Measurements from ENCODE around the gene LINGO3. TPM values are rescaled to one million over a fixed set of nuclear protein-coding genes. Genes with fewer than 3 reads are reported as not detected.
"Not testable (repeated sequence)": the region's sequence is repeated elsewhere in the genome, so short reads cannot be mapped to it uniquely, and the experiment has no call there.

The LINGO3 gene
- total RNA-seq, 1 donor from 2014 or later: 0.82 TPM

DNA sequence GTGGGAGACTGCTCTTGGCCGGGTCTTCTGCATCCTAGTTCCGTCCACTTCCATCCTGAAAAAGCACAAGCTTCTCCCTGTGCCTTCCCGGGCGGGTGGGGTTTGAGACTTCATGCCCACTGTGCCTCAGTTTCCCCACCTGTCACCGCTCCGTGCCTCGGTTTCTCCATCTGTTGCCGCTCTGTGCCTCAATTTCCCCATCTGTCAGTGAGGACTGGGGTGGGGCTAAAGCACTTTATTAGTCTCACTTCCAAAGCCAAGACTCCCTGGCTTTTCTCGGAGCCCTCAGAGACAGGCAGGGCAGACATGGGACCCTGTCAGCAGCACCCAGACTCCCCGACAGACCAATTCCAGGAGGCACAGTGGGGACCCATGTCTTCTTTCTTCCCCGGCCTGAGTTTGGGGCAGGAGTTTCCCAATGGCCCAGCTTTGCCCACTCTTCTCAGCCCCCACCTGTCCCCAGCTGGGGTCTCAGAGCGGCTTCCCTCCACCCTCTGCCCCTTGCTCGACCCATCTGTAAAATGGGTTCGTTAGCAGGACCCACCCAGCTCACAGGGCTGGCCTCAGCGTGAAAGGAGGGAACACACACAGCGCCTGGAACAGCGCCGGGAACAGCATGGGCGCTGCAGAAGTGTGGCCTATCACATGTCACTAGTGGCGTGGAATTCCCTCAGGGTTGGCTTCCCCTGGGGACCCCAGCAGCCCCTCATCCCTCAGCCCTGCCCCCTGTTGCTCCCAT, 21.4 kb downstream of the LINGO3 start:
- FAIRE-seq (no peak), DNase-seq (ENCODE audit: low spot score in 2 of 2) (no peak)

DNA sequence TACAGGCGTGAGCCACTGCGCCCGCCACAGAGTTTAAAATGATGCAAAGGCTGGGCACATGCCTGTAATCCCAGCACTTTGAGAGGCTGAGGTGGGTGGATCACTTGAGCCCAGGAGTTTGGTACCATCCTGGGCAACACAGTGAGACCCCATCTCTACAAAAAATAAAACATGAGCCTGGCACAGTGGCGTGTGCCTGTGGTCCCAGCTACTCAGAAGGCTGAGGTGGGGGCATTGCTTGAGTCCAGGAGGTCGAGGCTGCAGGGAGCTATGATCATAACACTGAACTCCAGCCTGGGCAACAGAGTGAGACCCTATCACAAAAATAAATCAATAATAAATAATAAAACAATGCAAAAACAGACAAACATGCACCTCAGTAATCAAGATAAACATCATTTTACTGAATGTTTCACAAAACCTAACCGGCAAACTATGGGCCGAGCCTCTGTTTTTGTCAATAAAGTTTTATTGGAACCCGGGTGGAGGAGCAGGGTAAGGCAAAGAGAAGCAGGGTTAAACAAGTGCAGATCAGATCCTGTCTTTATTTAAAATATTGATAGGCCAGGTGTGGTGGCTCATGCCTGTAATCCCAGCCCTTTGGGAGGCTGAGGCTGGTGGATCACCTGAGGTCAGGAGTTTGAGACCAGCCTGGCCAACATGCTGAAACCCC, 24.0 kb downstream of the LINGO3 start:
- FAIRE-seq (no peak), DNase-seq (ENCODE audit: low spot score in 2 of 2) (no peak)

DNA sequence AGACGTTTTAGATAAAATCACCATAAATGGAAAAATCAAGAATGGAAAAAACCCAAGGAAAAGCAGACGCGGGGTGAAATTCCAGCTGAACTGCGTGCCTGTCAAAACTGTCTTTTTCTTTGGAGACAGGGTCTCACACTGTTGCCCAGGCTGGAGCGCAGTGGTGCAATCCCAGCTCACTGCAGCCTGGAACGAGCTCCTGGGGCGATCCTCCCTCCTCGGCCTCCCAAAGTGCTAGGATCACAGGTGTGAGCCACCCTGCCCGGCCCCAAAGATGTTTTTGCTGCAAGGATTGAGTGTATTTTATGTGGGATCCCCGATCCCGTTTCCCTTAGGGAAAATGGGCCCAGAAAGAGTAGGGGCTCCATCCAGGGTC, 25.1 kb downstream of the LINGO3 start:
- no peak for DNase-seq (ENCODE audit: low spot score in 2 of 2)

DNA sequence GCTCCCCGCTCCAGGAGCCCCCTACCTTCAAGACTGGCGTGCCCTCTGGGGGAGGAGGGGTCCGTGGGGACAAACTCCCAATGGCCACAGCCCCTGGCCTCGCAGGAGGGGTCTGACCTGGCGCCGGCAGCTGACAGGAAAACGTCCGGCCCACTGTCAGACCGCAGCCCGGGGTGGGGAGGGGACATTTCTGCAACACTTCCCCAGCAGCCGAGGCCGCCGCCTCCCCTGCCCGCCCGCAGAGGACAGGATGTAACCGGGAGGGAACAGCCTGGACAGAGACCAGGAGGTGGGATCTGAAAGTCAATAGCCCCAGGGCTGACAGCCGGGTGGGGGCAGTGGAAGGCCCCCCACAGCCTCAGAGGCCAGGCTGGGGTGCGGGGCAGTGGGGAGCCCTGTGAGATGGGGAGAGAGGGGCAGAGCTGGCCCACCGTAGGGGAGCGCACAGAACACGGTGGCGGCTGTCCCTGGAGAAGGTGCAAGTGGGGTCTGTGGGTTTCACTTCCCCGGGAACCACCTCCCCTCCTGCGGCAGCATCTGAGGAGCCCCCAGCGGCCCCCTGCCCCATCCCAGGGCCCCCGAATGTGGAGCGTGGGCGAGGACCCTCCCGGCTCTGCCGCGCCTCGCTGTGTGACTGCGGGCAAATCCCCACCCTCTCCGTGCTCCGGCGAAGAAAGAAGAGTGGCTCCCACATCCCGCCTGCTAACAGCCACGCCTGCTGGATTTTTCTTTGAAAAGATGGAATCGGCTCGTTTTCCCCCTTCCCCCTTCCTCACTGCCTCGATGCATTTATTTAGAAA, 25.7 kb downstream of the LINGO3 start, which contains the start of gene PEAK3:
TSS of gene PEAK3 (minus strand) at position 114 of the 800 bp plus-strand sequence. CDS start 1,244 bp downstream, outside the sequence.
- FAIRE-seq: no peak
- DNase-seq (ENCODE audit: low spot score in 2 of 2): peak; percentile 56 to 66

More for the DNA sequence above, 25.1 kb downstream of the LINGO3 start:
- no peak for FAIRE-seq

DNA sequence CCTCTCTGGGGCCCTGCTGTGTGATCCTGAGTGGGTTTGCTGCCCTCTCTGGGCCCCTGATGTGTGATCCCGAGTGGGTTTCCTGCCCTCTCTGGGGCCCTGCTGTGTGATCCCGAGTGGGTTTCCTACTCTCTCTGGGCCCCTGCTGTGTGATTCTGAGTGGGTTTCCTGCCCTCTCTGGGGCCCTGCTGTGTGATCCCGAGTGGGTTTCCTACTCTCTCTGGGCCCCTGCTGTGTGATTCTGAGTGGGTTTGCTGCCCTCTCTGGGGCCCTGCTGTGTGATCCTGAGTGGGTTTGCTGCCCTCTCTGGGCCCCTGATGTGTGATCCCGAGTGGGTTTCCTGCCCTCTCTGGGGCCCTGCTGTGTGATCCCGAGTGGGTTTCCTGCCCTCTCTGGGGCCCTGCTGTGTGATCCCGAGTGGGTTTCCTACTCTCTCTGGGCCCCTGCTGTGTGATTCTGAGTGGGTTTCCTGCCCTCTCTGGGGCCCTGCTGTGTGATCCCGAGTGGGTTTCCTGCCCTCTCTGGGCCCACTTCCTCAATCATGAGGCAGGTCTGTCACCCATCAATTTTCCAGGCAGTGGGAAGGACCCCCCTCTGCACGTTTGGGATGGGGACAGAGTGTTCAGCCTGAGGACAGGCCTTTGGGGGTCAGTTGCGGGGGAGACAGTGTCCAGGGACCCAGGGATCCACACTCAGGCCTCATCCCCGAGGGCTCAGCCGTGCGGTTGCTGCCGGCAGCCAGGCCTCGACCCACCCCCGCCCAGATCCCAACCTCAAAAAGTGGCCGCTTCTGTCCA, 26.5 kb downstream of the LINGO3 start:
- DNase-seq (ENCODE audit: low spot score in 2 of 2); FAIRE-seq: not testable (repeated sequence)

DNA sequence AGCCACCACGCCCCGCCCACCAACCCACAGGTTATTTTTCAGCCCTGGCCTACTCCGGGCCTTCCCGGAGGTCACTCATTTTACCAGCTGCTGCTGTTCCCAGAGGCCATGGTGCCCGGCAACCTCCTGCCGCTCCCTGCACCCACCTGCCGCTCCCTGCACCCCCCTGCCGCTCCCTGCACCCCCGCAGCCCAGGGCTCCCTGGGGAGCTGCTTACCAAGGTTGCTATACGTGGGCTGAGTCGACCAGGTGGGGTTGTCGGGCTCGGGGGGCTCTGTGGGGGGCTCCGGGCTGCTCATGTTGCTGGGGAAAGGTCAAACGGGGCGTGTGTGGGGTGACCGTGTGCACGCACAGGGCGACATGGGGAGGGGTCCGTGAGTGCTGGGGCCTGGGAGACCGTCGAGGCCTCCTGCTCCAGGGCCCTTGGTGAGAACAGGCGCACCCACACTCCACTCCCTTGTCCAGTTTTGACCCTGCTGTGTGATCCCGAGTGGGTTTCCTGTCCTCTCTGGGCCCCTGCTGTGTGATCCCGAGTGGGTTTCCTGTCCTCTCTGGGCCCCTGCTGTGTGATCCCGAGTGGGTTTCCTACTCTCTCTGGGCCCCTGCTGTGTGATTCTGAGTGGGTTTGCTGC, 27.2 kb downstream of the LINGO3 start:
- no peak for FAIRE-seq
- no peak for DNase-seq (ENCODE audit: low spot score in 2 of 2)

DNA sequence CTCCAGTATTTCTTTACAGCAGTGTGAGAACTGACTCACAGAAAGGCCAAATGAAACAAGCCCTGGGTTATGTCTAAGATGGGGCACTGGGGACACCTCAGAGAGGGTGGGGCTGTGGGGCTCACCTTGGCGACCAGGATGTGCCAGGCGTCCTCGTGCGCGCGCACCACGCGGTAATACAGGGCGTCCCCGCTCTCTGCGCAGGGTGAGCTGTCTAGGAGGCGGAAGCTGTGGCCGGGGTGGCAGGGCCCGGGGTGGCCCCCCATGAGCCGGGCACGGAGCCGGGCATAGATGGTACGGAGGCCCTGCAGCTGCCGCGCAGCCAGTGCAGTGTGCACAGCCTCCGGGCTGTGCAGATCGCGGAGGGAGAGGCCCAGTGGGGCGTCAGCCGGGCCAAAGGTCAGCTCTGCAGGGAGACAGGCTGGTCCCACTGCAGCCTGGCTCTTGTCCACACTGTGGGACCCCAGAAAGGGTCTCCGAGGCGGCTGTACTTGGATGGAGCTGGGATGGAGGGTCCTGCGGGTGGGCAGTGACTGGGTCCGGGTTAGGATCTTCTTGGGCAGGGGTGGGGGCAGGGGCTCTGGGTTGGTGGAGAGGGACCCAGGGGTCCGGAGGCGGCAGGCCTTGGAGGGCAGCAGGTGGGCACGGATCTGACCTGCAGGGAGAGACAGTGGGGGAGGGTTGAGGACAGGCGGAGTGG, 29.3 kb downstream of the LINGO3 start:
- FAIRE-seq (no peak), DNase-seq (ENCODE audit: low spot score in 2 of 2) (no peak)

DNA sequence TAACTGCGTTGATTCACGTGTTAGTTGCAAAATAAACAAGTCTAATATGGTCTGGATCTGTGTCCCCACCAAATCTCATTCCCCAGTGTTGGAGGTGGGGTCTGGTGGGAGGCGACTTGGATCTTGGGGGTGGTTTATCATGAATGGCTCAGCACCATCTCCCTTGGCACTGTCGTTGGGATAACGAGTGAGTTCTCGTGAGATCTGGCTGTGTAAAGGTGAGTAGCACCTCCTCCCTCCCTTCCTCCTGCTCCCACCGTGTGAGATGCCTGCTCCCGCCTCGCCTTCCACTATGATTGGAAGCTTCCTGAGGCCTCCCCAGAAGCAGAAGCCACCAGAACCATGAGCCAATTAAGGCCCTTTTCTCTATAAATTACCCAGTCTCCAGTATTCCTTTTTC, 30.8 kb downstream of the LINGO3 start:
- DNase-seq (ENCODE audit: low spot score in 2 of 2) (no peak), FAIRE-seq (no peak)

DNA sequence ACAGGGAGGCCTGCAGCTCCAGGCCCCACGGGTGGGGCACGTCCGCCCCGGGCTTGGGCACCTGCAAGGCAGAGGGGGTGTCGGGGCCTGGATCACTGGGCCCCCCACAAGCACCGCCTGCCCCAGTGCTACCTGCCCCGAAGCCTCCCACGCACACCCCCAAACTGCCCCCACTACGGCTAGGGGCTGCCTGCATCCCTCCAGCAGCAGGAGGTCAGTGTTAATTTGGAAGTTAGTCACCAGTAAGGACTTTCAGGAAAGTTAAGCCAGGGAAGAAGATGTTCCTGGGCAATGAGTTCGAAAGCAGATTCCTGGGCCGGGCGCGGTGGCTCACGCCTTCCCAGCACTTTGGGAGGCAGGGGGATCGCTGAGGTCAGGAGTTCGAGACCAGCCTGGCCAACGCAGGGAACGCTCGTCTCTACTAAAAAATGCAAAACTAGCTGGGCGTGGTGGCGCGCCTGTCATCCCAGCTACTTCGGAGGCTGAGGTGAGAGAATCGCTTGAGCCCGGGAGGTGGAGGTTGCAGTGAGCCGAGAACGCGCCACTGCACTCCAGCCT, 31.4 kb downstream of the LINGO3 start:
- FAIRE-seq: no peak

DNA sequence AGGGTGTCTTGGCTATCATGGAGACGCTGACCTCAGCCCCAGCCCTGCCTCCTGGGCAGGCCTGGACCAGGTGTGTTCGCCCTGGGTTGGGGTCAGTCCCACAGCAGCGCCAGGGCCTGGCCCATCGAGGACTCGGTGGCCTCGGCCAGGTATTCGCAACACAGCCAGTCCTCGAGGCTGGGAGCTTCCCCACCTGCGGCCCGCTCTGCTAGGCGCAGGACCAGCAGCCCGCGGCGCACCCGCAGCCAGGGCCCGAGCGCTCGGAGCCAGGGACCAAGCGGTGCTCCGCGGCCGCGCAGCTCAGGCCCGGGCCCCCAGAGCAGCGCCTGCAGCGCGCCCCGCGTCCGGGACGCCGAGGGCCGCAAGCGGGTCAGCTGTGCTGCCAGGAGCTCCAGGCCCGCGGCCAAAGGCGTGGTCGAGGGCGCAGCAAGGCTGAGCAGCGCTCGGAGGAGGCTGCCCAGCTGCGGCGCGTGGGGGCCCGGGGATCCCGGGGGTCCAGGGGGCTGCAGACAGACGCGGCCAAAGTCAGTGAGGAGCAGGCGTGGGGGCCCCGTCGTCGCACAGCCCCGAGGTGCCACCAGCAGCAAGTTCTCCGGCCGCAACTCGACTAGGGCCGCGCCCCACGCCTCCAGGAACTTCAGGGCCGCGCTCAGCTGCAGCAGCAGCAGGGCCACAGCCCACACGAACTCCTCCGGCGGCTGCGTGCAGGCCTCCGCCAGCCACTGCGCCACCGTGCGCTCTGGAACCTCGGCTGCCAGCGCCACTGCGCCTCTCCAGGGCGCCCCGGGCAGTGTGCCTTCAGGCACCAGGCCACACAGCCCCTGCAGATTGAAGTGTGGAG, 32.1 kb downstream of the LINGO3 start:
- FAIRE-seq (no peak), DNase-seq (ENCODE audit: low spot score in 2 of 2) (no peak)

More for the DNA sequence above, 31.4 kb downstream of the LINGO3 start:
- no peak for DNase-seq (ENCODE audit: low spot score in 2 of 2)

DNA sequence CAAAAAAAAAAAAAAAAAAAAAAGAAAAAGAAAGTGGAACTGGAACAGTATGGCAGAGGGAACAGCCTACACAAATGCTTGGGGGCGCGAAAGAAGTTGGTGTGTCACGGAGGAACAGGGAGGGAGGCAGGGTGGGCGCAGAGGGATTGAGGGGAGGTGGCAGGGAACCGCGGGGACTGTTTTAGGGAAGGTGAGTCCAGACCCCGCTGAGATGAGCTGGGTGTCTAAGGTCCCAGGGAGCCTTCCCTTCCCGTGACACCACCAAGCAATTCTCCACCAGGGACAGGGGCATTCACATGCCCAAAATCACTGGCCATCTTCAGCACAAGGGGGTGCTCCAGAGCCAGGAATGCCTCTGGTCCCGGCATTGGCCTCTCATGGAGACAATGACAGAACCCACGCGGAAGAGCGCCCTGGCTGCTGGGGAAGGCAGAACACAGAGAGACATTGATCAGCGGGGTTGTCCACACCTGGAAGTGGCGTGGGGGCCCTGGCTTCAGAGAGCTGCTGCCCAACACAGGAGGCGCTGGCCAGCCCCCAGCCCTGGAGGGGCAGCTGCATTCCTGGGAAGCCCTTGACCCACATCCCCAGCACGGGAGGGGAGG, 32.9 kb downstream of the LINGO3 start:
- FAIRE-seq (no peak), DNase-seq (ENCODE audit: low spot score in 2 of 2) (peak; percentile 82 to 85)

DNA sequence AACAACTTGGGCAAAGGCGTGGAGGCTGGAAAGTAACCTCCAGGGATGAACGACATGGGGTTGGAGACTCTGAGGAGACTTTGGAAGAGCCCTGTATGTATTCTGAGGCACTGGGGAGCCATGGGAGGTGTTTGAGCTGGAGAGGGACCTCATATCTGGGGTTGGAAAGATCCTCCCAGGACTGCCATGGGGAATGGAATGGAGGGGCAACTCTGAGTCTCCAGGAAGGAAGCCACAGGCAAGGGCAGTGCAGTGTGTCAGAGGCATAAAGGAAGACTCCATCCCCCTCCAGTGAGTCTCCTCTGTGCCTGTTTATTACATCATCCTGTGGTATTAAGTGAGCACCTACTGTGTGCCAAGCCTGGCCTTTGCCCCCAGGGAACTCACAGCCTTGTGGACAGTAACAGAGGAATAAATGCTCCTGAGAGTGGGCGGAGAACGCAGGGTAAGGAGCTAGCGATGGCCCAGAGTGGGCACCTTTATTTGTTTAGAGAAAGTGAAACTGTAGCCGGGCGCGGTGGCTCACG, 33.7 kb downstream of the LINGO3 start:
- FAIRE-seq: no peak
- no peak for DNase-seq (ENCODE audit: low spot score in 2 of 2)

DNA sequence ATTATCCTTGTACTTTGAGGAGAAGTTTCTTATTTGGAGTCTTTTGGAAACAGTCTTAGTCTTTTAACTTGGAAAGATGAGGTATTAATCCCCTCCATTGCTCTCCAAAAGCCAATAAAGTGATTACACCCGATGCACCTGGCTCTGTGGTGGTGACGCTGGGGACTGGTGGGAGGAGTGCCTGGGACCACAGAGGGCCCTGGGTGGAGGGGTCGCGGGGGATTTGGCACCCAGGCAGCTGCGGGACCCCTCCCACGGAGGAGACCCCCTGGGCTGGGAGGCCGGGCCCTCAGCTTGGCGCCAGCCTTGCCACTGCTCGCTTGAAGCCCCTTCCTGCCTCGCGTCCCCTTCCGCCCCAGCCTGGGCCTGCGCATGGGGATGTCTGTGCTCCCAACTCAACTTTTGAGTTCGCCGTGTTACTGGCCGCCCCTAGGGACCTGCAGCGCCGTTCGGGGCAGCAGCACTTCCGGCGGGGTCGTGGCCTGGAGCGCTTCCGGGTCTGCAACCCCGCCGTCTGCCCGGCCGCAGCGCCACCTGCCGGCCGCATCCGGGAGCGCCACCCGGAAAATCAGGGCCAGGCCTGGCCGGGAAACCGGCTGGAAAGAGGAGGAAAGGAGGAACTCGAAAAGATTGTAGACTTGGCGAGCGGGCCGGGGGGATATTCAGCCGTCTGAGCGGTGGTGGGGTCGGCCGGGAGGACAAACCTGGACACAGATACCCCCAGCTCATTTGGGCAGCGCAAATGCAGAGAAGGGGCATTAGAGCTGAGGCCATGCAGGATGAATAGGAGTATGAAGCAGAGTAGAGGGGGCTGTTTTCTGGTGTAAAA, 34.4 kb downstream of the LINGO3 start:
- FAIRE-seq: no peak

DNA sequence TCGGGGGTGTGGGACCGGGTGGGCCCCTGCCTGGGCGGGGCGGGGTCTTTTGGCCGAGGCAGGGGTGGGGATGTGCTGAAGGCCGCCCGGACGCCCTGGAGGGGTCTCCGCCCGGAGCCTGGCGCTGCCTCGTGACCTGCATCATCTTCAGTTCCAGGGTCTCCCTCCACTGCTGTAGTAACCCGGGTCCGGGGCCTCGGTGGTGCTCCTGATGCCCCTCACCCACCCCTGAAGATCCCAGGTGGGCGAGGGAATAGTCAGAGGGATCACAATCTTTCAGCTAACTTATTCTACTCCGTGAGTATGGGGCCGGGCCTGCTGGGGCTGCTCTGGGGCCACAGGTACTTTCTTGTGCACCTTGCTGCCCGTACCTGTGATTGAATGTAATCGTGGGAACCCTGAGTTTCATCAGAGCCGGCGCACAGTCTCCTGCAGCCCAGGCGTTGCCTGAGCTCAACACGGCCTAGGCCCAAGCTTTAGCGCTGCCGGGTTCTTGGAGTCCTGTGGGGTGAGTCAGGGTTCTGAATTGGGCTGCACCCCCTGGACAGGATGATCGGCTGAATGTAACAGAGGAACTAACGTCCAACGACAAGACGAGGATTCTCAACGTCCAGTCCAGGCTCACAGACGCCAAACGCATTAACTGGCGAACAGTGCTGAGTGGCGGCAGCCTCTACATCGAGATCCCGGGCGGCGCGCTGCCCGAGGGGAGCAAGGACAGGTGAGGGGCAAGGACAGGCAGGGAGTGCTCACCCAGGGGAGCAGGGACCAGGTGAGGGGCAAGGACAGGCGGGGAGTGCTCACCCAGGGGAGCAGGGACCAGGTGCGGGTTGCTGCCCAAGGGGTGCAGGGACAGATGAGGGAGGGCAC, 36.5 kb downstream of the LINGO3 start:
- DNase-seq (ENCODE audit: low spot score in 2 of 2): no peak
- no peak for FAIRE-seq

More for the DNA sequence above, 34.4 kb downstream of the LINGO3 start:
- DNase-seq (ENCODE audit: low spot score in 2 of 2): peak; percentile 83 to 85

DNA sequence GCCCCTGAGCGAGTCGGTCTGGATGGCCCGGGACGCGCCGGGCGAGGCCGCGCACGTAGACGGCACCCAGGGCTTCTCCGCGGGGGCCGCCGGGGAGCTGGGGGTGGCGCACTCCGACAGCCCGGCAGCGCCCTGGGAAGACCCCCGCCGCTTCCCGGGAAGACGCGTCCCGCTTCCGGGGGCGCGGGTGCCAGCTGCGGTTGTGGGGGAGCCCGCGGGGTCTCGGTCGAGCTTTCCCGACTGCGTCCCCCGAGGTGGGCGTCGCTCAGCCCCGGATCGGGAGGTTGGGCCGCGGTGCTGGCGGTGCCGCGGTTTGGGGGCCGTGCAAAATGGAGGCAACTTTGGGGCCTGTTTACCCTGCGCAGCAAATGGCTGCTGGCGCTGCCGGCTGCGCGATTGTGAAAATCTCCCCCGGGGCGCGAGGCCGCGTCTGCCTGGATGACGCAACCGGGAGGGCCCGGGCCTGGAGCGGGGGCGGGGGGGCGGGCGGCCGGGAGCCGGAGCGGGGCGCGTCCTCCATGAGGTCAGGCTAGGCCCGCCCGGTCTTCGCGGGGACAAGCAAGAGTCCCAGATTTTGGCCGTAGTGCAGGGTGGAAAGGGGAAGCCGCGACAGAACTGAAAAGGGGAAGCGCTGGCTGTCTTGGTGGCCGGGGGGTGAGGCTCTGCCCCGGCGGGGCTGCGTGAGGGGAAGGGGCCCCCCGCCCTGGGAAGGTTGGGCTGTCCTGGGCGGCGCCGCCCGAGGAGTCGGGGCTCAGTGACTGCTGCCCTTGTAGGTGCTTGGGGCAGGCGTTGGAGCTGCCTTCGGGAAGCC, 37.3 kb downstream of the LINGO3 start:
- DNase-seq (ENCODE audit: low spot score in 2 of 2) (peak; percentile 86 to 87), FAIRE-seq (no peak)
